ENCODE measurements around the gene DDC. TPM values are rescaled to one million over a fixed set of nuclear protein-coding genes. Genes with fewer than 3 reads are reported as not detected.

Gene DDC
- total and polyA plus RNA-seq, 4 donors, result 27.2 to 74.9 (median 58.6) TPM

DNA sequence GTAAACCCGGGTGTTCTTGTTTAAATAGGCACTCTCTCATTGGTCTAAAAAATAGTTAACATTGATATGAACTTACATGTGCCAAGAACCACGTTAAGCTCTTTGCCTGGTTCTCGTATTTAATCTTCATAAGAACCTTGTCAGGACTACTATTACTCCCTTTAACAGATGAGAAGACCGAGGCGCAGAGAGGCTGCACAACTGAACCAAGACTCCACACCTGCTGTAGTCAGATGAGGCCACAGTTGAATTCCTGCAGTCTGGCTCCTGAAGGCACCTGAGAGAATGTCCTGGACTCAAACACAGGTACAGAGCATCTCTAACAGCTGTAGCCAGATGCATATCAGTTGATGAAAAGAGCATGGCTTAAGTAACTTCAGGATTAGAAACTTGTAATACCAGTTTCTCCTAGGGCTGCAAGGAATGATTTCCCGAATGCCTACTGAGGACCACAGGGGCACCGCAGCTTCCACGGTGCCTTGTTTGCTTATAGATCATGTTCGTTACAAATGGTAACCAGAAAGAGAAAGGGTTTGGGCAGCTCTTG lies 9.5 kb downstream of the DDC start:
- H3K4me1 ChIP-seq (ENCODE audit: control insufficient read depth in 4 of 4, insufficient read depth in 4 of 4, low read length in 3 of 4), result peaks cover 4 to 26% (median 12%) of the 10 kb centered on the region in 4 donors
- H3K9me3 ChIP-seq (ENCODE audit: control insufficient read depth in 4 of 4, low read length in 3 of 4), result no peaks in the 10 kb centered on the region
- DNase-seq (ENCODE audit: low spot score), result no peak
- no peaks in the 10 kb centered on the region for H3K27me3 ChIP-seq (ENCODE audit: control insufficient read depth in 4 of 4, insufficient read depth in 4 of 4, low read length in 3 of 4)
- H3K27ac ChIP-seq (ENCODE audit: low read depth in 1 of 2, low read length in 2 of 2), result no peak overlapping the region
- H3K36me3 ChIP-seq (ENCODE audit: control insufficient read depth in 4 of 4, insufficient read depth in 3 of 4, low read depth in 1 of 4, low read length in 3 of 4), result no peaks in the 10 kb centered on the region
- H3K4me3 ChIP-seq (ENCODE audit: low read depth in 1 of 3, low read length in 3 of 3), result no peak overlapping the region
- TF ChIP-seq SP1 (IDR thresholded peaks at IDR 0.05), result no peak
- no peak for TF ChIP-seq YY1 (IDR thresholded peaks at IDR 0.05)
- 89% methylated on average over 9 of the region's 9 CpGs for WGBS
- no peak overlapping the region for H3K9ac ChIP-seq (ENCODE audit: low read depth in 1 of 2, low read length in 2 of 2)

DNA sequence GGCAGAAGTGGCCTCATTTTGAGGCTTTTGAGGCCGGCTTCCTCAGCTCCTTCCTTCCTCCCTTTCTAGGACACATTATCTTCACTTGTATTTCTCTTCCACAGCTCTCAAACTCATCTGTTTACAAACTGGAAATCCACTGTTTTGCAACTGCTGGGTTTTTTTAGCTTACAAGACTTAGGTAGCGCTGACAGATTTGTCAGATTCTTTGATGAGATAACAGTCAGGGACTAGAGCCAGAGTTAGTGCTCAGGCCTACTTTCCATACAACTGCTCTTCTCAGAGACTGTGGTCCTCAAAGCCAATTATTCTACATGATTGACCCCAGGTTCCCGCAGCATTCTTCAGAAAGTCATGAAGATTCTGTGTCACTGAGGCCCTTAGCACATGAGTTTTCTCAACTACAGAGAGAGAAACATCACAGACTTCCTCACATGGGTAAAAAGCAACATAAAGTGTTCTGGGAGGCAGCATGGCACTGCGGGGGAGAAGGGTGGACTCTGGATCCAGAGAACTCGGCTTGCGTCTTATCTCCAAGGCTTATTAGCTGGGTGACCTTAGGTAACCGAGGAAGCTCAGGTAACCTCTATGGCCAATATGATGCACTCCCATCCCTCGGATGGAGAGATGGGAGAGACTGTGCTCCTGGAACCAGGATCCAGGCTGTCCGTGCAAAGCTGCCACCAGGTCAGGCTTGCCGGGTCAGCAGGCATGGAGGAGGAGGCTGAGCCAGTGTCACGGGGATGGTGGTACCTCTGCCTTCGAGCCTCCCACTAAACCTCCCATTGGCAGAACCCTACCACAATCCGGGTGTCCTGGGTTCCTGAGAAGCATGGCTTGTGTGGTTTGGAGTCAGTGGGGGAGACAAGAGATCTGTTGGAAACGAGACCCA lies 10.5 kb downstream of the DDC start:
- H3K27ac ChIP-seq (ENCODE audit: low read depth in 1 of 2, low read length in 2 of 2), result no peak overlapping the region
- H3K4me1 ChIP-seq (ENCODE audit: control insufficient read depth in 4 of 4, insufficient read depth in 4 of 4, low read length in 3 of 4), result peaks cover 0 to 19% (median 6%) of the 10 kb centered on the region in 4 donors

DNA sequence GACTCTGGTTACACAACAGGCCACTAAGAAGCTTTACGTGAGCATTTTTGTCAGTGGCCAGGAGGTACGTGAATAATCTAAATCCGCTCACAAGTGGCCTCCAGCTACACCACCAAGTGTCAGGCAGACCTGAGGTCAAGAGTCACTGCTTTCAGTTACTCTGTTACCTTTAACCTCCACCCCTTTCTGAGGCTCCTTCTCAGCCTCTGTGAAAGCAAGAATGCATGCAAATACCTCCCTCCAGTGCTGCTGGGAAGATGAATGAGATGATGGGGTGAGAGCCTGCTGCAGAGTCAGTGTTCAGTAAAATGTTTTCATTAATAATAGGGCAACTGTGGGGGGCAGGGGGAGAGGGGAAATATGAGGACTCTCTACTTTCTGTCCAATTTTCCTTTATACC lies 11.2 kb downstream of the DDC start:
- Histone ChIP-seq H3K4me3 (ENCODE audit: low read depth in 1 of 3, low read length in 3 of 3) (no peak overlapping the region), H3K27me3 (ENCODE audit: control insufficient read depth in 4 of 4, insufficient read depth in 4 of 4, low read length in 3 of 4) (no peaks in the 10 kb centered on the region), H3K27ac (ENCODE audit: low read depth in 1 of 2, low read length in 2 of 2) (no peak overlapping the region), H3K9ac (ENCODE audit: low read depth in 1 of 2, low read length in 2 of 2) (no peak overlapping the region), H3K9me3 (ENCODE audit: control insufficient read depth in 4 of 4, low read length in 3 of 4) (no peaks in the 10 kb centered on the region), H3K4me1 (ENCODE audit: control insufficient read depth in 4 of 4, insufficient read depth in 4 of 4, low read length in 3 of 4) (peaks cover 0 to 19% (median 6%) of the 10 kb centered on the region in 4 donors), H3K36me3 (ENCODE audit: control insufficient read depth in 4 of 4, insufficient read depth in 3 of 4, low read depth in 1 of 4, low read length in 3 of 4) (no peaks in the 10 kb centered on the region)
- TF ChIP-seq HNF4G (IDR thresholded peaks at IDR 0.05) (no peak), JUND (IDR thresholded peaks at IDR 0.05) (no peak), SP1 (IDR thresholded peaks at IDR 0.05) (no peak), RXRA (IDR thresholded peaks at IDR 0.05) (no peak), YY1 (IDR thresholded peaks at IDR 0.05) (no peak), RAD21 (IDR thresholded peaks at IDR 0.05) (no peak), FOXA2 (IDR thresholded peaks at IDR 0.05) (no peak), GABPA (IDR thresholded peaks at IDR 0.05 in 1 of 2, conservative IDR thresholded peaks at IDR 0.05 in 1 of 2) (no peak), TAF1 (conservative IDR thresholded peaks at IDR 0.05) (no peak), NR2F2 (IDR thresholded peaks at IDR 0.05) (no peak), EGR1 (IDR thresholded peaks at IDR 0.05; ENCODE audit: low read depth in 2 of 2) (no peak), FOXA1 (IDR thresholded peaks at IDR 0.05) (no peak)
- TF ChIP-seq, protein P1, sequence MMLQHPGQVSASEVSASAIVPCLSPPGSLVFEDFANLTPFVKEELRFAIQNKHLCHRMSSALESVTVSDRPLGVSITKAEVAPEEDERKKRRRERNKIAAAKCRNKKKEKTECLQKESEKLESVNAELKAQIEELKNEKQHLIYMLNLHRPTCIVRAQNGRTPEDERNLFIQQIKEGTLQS (IDR thresholded peaks at IDR 0.05), result no peak
- TF ChIP-seq, protein P2, sequence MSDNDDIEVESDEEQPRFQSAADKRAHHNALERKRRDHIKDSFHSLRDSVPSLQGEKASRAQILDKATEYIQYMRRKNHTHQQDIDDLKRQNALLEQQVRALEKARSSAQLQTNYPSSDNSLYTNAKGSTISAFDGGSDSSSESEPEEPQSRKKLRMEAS (IDR thresholded peaks at IDR 0.05), result no peak
- TF ChIP-seq, protein P3, sequence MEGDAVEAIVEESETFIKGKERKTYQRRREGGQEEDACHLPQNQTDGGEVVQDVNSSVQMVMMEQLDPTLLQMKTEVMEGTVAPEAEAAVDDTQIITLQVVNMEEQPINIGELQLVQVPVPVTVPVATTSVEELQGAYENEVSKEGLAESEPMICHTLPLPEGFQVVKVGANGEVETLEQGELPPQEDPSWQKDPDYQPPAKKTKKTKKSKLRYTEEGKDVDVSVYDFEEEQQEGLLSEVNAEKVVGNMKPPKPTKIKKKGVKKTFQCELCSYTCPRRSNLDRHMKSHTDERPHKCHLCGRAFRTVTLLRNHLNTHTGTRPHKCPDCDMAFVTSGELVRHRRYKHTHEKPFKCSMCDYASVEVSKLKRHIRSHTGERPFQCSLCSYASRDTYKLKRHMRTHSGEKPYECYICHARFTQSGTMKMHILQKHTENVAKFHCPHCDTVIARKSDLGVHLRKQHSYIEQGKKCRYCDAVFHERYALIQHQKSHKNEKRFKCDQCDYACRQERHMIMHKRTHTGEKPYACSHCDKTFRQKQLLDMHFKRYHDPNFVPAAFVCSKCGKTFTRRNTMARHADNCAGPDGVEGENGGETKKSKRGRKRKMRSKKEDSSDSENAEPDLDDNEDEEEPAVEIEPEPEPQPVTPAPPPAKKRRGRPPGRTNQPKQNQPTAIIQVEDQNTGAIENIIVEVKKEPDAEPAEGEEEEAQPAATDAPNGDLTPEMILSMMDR (IDR thresholded peaks at IDR 0.05; ENCODE audit: low read depth, low read length, missing input control), result no peak
- TF ChIP-seq, protein P4, sequence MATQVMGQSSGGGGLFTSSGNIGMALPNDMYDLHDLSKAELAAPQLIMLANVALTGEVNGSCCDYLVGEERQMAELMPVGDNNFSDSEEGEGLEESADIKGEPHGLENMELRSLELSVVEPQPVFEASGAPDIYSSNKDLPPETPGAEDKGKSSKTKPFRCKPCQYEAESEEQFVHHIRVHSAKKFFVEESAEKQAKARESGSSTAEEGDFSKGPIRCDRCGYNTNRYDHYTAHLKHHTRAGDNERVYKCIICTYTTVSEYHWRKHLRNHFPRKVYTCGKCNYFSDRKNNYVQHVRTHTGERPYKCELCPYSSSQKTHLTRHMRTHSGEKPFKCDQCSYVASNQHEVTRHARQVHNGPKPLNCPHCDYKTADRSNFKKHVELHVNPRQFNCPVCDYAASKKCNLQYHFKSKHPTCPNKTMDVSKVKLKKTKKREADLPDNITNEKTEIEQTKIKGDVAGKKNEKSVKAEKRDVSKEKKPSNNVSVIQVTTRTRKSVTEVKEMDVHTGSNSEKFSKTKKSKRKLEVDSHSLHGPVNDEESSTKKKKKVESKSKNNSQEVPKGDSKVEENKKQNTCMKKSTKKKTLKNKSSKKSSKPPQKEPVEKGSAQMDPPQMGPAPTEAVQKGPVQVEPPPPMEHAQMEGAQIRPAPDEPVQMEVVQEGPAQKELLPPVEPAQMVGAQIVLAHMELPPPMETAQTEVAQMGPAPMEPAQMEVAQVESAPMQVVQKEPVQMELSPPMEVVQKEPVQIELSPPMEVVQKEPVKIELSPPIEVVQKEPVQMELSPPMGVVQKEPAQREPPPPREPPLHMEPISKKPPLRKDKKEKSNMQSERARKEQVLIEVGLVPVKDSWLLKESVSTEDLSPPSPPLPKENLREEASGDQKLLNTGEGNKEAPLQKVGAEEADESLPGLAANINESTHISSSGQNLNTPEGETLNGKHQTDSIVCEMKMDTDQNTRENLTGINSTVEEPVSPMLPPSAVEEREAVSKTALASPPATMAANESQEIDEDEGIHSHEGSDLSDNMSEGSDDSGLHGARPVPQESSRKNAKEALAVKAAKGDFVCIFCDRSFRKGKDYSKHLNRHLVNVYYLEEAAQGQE (IDR thresholded peaks at IDR 0.05), result no peak
- TF ChIP-seq, protein P5, sequence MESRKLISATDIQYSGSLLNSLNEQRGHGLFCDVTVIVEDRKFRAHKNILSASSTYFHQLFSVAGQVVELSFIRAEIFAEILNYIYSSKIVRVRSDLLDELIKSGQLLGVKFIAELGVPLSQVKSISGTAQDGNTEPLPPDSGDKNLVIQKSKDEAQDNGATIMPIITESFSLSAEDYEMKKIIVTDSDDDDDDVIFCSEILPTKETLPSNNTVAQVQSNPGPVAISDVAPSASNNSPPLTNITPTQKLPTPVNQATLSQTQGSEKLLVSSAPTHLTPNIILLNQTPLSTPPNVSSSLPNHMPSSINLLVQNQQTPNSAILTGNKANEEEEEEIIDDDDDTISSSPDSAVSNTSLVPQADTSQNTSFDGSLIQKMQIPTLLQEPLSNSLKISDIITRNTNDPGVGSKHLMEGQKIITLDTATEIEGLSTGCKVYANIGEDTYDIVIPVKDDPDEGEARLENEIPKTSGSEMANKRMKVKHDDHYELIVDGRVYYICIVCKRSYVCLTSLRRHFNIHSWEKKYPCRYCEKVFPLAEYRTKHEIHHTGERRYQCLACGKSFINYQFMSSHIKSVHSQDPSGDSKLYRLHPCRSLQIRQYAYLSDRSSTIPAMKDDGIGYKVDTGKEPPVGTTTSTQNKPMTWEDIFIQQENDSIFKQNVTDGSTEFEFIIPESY (IDR thresholded peaks at IDR 0.05), result no peak
- 62% methylated on average over 3 of the region's 3 CpGs for WGBS
- DNase-seq (ENCODE audit: low spot score), result no peak

More for the DNA sequence above, 10.5 kb downstream of the DDC start:
- 87% methylated on average over 14 of the region's 14 CpGs for WGBS
- Histone ChIP-seq H3K4me3 (ENCODE audit: low read depth in 1 of 3, low read length in 3 of 3) (no peak overlapping the region), H3K36me3 (ENCODE audit: control insufficient read depth in 4 of 4, insufficient read depth in 3 of 4, low read depth in 1 of 4, low read length in 3 of 4) (no peaks in the 10 kb centered on the region), H3K9ac (ENCODE audit: low read depth in 1 of 2, low read length in 2 of 2) (no peak overlapping the region), H3K9me3 (ENCODE audit: control insufficient read depth in 4 of 4, low read length in 3 of 4) (no peaks in the 10 kb centered on the region), H3K27me3 (ENCODE audit: control insufficient read depth in 4 of 4, insufficient read depth in 4 of 4, low read length in 3 of 4) (no peaks in the 10 kb centered on the region)
- TF ChIP-seq JUND (IDR thresholded peaks at IDR 0.05), result no peak
- TF ChIP-seq YY1 (IDR thresholded peaks at IDR 0.05), result no peak
- no peak for TF ChIP-seq RXRA (IDR thresholded peaks at IDR 0.05)
- TF ChIP-seq, protein P2 (IDR thresholded peaks at IDR 0.05), result no peak
- TF ChIP-seq HNF4G (IDR thresholded peaks at IDR 0.05), result no peak
- DNase-seq (ENCODE audit: low spot score), result no peak
